A673 (cell line): ENCODE data around the gene SULT2B1.

Experiments
- CTCF ChIP-seq: fragments of 300-800, 200-600 bp; sonication (generic); conservative IDR thresholded peaks from 2 replicates; pipeline ENCODE4 v1.5.1; 2017; ENCODE audit warnings: low read depth, mild to moderate bottlenecking, antibody characterized with exemption, low read length, moderate library complexity, mixed read lengths
- EZH2 ChIP-seq: fragments of 200-600 bp; sonication (generic); IDR thresholded peaks from 2 replicates; pipeline ENCODE4 v1.6.1; 2017; ENCODE audit warnings: borderline replicate concordance, low read depth, mild to moderate bottlenecking, mixed read lengths, antibody characterized with exemption, low read length; ENCODE audit not compliant: poor library complexity, severe bottlenecking

DNA sequence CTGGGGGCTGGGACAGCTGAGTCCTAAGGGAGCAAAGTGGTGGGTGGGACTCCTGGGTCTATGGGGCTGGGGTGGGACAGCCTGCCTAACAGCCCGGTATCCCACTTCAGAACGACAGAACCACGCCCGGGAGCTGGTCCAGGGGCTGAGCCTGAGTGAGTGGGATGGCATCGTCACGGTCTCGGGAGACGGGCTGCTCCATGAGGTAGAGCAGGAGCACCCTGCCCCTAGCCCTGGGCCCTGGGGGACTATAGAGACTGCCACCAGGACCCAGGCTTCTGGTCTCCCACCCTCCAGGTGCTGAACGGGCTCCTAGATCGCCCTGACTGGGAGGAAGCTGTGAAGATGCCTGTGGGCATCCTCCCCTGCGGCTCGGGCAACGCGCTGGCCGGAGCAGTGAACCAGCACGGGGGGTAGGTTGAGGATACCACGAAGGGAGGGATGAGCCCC is 75.9 kb downstream of the SULT2B1 start:
- no peak for TF ChIP-seq CTCF
- no peak for TF ChIP-seq EZH2
